ENCODE results near the gene GADD45A.
A peak's percentile ranks its signal among the peaks of the same experiment; 100 is the strongest.

GADD45A gene

GRCh38 chr1:67672260-67672803, 12.7 kb upstream of the GADD45A start:
- DNase-seq, result no peak

- no peak for DNase-seq
These were observed 11.4 kb upstream of the GADD45A start for GRCh38 chr1:67673468-67674201.

GRCh38 chr1:67674260-67675011, 10.6 kb upstream of the GADD45A start:
- DNase-seq, result no peak

DNA sequence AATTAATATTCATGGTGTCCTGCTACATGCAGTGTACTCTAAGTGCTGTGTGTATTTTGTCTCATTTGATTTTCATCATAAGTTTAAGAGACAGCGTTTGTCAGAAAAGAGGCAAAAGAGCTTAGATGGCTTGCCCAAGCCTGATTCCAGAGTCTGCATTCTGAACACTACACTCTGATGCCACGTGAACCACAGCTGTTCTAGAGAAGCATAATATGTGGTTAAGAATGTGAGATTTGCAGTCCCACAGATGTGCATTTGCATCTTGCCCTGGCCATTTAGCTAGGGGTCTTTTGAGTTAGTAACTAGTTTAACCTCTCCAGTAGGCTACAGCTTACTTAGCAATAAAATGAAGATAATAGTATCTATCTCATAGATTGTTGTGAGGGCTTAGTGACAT, 9.2 kb upstream of the GADD45A start:
- DNase-seq, result no peak

DNA sequence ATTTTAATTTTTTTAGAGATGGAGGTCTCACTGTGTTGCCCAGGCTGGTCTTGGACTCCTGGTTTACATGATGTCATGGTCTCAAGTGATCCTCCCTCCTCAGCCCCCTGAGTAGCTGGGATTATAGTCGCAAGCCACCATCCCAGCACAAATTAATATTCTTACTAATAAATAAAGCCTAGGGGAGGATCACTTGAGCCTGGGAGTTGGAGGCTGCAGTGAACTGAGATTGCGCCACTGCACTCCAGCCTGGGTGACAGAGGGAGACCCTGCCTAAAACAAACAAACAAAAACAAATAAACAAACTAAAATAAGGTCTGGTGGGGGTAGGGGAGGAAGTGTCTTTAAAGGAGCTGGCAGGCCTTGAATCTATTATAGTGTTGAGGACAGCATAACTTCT, 8.7 kb upstream of the GADD45A start:
- no peak for DNase-seq

DNA sequence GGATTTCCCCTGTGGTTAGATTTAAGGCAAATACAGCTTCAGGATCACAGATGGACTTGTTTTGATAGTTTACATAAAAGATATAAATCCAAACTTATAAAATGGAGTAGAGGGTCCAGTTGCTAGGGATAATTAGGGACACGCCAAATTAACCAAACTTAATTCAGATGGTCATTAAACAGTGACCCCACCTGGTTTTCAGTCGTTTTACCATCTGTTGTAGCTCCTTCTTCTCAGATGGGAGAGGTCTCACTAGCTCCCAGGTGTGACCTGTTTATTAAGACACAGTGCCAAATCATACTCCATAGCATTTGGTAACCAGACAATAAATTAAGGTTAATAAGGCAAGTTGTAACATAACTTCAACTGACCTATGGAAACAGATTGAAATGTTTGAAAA, 8.1 kb upstream of the GADD45A start:
- DNase-seq, result no peak

- no peak for DNase-seq
These were observed 7.6 kb upstream of the GADD45A start for GRCh38 chr1:67677408-67677807.

- DNase-seq, result no peak
These were observed 7.1 kb upstream of the GADD45A start for GRCh38 chr1:67677930-67678329.

DNA sequence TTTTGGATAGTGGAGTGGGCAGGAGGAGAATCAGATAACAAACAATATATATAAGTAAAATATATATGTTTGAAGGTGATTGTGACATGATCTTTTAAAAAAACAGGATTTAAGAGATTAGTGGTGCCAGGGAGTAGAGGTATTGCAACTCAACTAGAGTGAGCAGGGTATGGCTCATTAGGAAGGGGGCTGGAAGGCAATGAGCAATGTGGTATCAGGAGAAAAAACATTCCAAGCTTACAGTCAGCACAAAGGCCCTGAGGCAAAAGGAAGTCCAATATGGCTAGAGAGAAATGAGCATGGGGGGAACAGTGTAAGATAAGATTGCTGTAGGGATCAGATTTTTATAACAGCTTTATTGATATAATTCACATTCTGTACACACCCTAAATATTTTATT, 5.3 kb upstream of the GADD45A start:
- DNase-seq, result no peak

- no peak for DNase-seq
These were observed 4.5 kb upstream of the GADD45A start for GRCh38 chr1:67680486-67680885.

DNA sequence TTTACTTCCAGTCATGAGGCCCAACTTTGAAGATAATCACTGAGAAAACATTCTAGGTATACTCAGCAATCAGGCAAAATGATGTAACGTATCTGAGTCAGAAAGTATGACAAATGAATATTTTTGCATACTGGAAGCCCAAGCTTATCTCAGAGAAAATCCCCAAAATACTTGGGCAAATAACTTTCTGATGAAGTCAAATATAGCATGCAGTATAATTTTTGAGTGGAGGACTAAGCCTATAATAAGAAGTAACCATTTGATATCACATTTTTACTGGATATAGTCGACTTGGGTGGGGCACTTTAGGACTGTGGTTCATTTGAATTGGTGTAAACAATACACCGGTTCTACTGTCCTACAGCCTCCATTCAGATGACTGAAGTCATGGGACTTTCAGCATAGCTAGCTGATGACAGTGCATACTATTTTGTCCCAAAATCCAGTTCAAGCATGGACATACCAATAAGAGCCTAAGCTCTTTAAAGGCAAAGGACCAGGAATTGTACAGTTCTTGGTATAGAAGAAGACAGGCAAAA, 2.3 kb upstream of the GADD45A start:
- DNase-seq, result no peak

DNA sequence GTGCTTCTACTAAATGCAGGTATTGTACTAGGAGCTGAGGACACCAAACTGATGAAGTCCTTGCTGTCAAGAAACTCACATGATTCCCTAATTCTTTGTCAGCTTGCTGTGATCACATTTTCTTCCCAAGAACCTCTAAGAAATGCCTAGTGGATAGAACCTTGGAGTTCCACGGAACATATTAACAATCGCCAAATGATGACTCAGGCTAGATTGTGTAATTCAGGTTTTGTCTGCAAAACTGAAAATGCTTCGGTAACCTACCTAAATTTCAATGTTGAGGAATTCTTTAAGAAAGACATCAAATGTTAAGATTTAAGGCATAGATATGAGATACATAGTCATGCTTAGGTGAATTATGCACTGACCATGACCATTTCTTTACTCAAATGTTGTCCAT, 1.7 kb upstream of the GADD45A start:
- DNase-seq, result no peak

DNA sequence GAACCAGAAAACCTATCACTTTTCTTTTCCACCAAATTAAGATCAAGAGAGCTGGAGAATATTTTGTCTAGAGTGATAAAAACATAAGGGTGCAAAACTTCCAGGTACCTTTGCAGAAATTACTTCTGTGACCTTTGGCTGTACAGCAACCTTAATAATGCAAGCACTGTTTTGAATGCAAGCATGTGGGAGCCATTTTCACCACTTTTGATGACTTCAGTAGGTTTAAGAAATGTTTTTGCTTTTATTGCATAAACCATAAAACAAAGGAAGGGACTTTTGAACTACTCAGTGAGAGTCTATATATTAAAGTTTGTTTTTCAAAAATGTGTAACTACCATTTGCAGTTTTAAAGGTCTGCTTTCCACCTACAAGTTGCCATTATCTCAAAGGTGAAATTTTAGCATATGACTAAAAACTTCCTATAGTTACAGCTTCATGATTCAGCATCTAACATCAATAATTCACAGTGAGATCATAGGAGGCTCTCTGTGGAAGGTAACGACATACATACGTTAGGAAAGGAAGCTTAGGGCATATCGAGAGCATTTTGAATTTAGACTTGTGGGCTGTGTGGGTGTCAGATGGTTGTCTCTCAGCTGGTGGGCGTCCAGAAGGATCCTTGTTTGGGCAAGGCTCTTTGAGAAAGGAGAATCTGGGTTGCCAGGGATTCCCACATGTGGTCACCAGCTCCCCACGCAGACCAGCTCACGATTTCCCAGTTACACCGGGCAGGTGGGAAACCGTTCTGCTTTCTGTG, 1.1 kb upstream of the GADD45A start:
- DNase-seq, result peak; percentile 45

DNA sequence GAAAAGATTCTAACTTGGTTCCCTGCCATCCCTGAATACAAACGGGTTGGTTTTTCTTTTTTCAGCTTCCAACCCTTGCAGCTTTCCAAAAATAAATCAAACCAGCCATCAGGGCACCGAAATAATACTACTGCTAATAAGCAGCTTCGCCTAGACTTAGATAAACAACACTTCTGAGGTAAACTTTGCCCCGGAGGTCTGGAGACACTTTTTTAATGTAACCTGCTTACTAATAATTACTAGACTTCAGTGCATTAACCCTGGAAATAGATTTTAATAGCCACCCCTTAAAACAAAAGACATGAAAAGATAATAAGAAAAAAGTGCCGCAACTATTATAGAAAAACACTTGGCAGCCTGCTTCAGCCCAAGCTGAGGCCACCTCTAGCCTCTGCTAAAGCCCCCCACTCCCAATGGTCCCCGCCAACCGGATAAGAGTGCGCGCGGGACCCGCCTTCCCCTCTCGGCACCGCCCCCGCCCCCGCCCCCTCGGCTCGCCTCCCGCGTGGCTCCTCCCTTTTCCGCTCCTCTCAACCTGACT, 405 bp upstream of the GADD45A start:
- no peak for DNase-seq

GRCh38 chr1:67685558-67686266, 711 bp downstream of the GADD45A start:
- peak; percentile 60 for DNase-seq

- peak; percentile 38 for DNase-seq
These were observed 1.5 kb downstream of the GADD45A start for GRCh38 chr1:67686267-67687197.

GRCh38 chr1:67687198-67687545, 2.2 kb downstream of the GADD45A start:
- no peak for DNase-seq

GRCh38 chr1:67687649-67688048, 2.6 kb downstream of the GADD45A start:
- DNase-seq, result no peak

DNA sequence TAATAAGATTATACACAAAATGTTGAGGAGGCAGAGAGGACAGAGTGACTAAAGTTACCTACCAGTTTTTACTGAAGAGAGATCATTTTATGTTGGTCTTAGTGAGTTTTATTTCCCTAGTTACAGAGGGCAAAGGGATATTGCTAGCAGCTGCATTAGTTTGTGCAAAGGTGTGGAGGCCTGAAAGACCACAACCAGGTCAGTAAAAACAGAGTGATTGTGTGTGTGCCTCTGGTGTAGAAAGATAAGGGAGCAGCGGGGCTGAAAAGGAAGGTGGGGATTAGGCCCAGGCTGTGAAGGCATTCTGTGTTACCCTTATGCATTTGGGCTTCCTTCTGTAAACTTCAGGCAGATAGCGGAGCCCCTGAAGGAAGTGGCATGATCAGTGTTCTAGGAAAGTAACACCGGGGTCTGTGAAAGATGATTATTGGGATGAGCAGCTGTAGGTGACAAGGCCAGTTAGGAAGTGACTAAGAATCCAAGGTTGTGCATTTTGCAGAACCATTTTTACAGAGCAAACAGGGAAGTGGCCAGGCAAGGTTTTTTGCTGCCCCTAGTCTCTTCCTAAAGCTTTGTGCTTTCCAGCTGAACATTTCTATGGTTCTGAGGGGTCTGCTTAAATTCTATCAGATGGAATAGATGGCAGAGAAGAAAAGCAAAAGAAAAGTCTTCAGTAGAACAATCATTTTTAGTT, 3.7 kb downstream of the GADD45A start:
- no peak for DNase-seq

GRCh38 chr1:67689267-67690017, 4.4 kb downstream of the GADD45A start:
- DNase-seq, result no peak

Measured in stimulated activated CD4-positive, alpha-beta T cell treated with anti-CD3 and anti-CD28 coated beads, Interleukin-12 subunit alpha, Interleukin-12 subunit beta, amount 100 ng/mL, for 4 hours (primary cell).